Neural progenitor cell (in vitro differentiated cells): Measurements from ENCODE around the gene KCNQ1.

Experiments used
- CTCF ChIP-seq: fragments of 200-600 bp; sonication (generic); IDR thresholded peaks from 2 replicates; pipeline ENCODE4 v1.5.1; 2017; ENCODE audit warnings: antibody characterized with exemption, mild to moderate bottlenecking
- EZH2 ChIP-seq: fragments of 200-600 bp; sonication (generic); IDR thresholded peaks from 2 replicates; pipeline ENCODE4 v1.6.1; 2017; ENCODE audit warnings: antibody characterized with exemption, mild to moderate bottlenecking, moderate library complexity
- EZH2phosphoT487 ChIP-seq: fragments of 200-600 bp; sonication (generic); IDR thresholded peaks from 2 replicates; pipeline ENCODE4 v1.6.1; 2017; ENCODE audit warnings: antibody characterized with exemption

- TF ChIP-seq CTCF (no peak), EZH2 (no peak), EZH2phosphoT487 (no peak)
Measured at GRCh38 chr11:2666828-2667570, 222.2 kb downstream of the KCNQ1 start.
